Measurements from ENCODE around the gene PITPNM3. TPM values are rescaled to one million over a fixed set of nuclear protein-coding genes. Genes with fewer than 3 reads are reported as not detected.

Gene PITPNM3
- total RNA-seq, 1 experiment from 2014 or later: 0.84 TPM

DNA sequence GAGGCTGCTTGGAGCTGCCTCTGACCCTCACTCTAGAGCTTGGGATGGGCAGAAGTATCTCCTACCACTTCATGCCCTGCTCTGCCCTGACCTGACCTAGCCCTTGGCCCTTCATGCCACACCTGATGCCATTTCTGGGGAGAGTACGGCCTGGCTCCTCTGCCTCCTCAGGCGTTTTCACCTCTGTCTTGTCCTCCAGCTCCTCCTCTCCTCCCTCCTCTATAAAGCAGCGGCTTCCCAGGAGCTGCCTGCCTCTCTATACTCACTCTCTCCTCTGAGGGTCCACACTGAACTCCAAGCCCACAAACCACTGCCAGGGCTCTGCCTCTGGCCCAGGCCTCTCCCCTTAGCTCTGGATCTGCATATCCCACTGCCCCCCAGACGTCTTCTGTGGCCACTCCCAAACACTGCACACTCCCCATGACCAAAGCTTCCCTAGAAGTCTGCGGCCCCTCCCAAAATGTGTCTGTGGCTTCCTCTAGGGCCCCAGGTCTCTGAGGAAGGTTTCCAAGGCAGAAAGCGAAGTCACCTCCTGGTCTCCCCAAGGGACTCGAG, 52.6 kb downstream of the PITPNM3 start:
- DNase-seq (ENCODE audit: extremely low read depth, low read depth): no peak

DNA sequence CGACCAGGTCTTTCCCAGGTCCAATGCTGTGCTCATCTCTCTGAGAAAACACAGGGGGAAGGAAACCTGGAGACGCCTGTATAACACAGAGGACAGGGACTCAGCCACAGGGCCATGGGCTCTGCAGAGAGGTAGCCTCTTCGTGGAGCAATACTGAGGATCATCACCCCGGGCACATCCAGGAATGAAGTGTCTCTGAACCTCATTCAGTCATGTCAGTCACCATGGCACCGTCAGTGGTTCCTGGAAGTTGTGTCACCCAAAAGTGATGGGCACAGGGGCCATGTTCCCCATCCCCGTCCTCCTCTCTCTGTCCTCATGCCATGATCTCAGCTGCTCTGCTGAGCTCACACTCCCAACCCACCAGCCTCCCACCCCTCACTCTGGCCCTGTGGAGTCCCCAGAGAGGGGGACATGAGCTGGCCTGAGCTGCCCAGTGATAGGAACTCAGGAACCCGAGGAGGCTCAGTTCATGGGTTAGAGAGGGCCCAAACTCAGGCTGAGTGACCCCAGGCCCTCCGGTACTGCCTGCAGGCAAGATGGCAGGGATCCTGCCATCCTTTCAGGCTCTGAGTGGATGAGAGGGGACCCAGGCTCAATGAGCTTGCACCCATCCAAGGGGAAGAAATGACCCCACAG, 53.4 kb downstream of the PITPNM3 start:
- DNase-seq (ENCODE audit: extremely low read depth, low read depth): no peak

DNA sequence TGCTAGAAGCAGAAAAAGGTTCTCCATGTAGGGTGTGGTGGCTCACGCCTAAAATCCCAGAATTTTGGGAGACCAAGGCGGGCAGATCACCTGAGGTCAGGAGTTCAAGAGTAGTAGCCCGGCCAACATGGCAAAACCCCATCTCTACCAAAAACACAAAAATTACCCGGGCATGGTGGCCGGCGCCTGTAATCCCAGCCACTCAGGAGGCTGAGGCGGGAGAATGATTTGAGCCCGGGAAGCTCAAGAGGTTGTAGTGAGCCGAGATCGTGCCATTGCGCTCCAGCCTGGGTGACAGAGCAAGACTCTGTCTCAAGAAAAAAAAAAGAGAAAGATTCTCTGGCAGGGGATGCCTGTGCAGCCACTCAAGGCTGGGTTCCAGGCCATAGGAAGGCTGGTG, 54.2 kb downstream of the PITPNM3 start:
- DNase-seq (ENCODE audit: extremely low read depth, low read depth): no peak

DNA sequence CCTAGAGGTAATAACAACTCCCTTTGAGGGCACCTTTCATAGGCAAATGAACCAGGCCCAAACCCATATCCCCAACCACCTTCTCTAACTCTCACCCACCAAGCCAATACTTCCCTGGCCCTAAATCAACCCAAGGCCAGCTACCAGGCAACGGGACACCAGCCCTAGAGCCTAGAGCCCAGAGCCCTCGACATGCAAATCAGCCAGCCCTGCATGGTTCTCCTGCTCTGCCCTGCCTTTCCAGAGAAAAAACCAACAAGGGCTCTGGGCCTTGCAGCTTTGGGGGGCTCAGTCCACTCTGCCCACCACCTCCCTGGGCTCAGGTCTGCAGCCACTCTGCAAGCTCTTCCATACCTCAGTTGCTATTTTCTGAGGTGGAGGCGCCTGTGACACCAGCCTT, 55.0 kb downstream of the PITPNM3 start:
- DNase-seq (ENCODE audit: extremely low read depth, low read depth): no peak

DNA sequence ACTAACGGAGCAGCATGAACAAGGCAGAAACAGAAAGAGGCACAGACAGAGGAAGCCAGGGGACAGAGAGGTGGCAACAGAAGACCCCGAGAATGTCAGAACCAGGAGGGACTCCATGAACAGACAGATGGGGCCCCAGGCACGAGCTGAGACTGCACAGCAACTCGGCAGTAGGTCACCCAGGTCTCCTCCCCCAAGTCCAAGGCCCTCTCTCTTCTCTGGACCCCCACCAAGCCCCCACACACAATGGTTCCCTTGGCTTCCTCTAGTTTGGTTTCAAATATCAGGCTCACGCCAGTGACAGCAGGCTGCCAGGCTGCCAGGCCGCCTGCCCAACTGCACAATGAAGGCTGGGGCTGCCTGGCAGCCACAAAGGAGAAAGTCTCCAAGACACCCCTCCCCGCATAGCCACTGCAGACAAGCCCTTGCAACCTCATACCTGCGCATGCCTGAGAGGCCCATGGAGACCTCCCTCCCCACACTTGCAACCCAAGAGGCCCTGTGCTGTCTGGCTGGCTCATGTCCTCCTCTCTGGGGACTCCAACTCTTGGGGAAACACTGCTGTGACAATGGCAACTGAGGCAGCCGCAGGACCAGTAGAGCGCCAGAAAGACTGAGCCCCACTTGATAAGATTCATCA, 57.3 kb downstream of the PITPNM3 start:
- no peak for DNase-seq (ENCODE audit: extremely low read depth, low read depth)

DNA sequence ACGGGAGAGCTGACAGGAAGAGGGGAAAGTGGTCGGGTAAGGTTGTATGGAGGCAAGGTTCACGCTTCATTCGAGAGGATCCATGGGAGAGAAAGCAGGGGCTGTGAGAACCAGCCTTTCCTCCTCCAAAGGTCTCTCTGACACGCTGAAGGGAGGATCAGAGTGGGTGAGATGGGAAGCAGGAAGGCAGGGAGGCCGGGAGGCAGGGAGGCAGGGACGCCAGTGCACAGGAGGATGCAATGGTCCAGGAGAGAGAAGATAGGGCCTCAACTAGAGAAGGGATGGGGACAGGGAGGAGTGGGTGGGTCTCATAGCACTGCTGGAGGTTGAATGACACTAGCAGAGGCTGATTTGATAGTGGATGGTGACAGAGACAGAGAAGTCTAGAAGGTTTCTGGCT, 58.0 kb downstream of the PITPNM3 start:
- no peak for DNase-seq (ENCODE audit: extremely low read depth, low read depth)

DNA sequence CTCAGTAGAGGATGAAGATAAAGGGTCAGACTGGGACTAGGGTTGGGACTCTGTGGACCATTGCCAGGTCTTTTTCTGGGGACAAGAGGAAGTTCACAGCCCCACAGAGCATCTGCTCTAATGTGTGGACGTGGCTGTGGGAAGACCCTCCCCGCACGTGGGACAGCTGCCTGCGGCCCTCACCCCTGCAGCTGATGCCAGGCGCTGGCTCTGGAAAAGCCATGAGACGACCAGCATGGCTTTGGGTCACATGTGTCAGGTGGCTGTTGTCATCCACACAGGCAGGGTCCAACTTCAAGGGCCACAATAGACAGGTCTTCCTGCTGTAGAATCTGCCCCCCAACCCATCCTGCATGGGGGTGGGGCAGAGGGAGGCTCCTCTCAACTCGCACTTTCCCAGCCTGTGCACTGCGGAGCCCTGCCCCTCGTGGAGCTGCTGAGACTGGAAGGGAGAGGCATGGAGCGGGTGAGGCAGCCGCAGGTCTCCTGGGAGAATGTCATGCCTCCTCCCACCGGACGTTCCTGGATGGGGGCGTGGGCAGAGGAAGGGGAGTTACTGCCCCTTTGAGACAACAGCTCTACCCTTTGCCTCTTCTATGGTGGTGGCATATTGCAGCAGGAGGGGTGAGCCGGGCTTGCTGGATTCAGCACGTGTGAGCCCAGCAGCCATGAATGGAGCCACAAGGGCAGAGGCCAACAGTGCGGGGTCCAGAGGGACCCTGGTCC, 58.7 kb downstream of the PITPNM3 start:
- DNase-seq (ENCODE audit: extremely low read depth, low read depth): no peak

DNA sequence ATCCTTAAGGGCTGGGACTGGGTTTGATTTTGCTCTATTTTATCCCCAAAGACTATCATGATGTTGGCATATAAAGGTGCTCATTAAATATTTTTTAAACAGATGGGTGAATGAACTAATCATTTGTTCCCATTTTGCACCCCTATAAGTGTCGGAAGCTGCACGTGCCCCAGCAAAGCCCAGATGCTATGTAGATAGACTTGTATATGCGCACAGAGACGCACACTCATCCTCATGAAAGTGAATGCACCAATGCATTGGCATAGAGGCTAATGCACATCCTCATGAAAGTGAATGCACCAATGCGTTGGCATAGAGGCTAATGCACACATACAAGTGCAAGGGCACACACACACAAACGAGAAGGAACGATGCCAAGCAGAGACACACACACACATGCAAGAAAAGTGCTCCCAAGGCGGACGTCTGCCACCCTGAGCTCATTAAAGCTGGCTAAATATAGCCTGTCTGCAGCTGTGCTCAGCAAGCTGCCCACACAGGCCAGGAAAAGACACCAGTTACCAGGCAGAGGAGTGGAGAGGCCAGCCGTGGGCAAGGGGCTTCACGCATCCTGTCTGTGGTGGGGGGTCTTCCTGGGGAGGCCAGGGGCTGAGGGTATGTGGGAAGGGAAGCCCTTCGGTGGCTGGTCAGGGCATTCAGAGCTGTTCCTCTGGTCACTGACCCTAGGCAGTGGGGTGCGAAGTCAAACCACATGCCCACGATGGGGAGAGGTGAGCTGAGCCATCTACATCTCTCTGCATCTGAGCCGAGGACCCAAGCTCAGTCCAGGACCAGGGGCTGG, 59.5 kb downstream of the PITPNM3 start:
- no peak for DNase-seq (ENCODE audit: extremely low read depth, low read depth)

DNA sequence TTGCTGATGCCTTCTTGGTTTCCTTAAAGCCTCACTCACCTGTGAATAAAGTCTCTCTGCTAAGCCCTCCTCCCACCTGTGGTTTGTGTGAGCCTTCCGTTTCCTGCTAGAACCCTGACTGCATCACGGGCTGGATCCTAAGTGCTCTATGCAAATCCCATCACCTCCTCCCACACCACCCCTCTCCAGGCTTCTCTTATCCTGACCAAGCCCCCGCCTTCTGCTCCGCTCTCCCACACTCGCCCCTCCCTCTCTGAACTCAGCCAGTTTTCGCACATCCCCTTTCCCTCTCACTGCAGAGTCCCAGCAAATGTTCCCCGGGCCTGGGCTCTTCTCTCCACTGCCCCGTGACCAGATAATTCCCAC, 60.3 kb downstream of the PITPNM3 start:
- no peak for DNase-seq (ENCODE audit: extremely low read depth, low read depth)

DNA sequence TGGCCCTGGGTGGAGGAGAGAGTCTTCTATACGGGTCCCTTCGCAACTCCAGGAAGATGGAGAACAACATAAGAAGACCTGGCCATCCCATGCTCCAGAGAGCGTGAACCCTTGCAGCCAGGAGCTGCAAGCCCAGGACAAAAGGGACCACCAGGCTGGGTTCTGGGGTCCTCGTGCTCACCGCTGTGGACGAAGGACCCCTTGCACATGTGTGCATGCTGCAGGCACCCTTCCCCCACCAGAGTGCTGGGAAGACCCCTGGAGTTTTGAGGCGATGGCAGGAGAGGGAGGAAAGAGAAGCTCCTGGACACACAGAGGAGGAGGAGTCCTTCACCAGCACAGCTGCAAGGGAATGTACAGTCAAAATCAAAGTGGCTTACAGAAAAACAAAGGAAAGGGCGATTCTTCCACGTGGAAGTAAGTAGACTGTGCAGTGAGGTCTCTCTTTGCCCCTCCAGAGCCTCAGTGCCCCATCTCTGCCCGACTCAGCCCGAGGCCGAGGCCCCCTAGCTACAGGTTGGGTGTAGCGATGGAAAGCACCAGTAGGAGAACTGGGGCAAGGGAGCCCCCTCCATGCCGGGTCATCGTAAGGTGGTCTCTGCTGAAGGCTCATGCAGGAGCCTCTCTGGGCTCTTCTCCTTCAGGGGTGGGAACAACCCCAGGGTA, 60.8 kb downstream of the PITPNM3 start:
- no peak for DNase-seq (ENCODE audit: extremely low read depth, low read depth)

DNA sequence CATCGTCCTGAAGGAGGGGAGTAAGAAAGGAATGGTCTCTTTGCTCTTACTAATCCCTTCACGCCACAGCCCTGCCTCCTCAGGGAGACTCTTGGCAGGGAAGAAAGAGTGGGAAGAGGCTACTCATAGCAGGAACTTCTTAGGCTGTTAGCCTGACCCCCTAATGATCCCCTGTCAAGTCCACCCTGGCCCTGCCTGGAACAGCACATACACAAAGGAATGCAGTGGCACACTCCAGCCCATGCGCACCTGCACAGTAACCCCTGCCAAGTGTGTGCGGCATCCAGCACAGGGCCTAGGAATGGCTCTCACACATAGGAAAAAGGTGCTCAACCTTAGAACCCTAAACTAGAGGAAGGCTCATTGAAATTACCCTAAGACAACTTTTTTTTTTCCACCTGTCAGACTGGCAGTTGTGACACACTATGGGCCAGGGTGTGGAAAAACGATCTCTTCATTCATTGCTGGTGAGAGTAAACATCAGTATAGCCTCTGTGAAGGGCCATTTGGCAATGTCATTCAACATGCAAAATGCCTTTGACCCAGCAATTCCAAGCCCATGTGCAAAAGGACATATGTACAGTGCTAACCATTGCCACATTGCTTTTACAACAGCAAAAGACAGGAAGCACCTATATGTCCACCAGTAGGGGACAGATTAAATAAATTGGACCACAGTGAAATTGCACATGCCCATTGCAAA, 62.0 kb downstream of the PITPNM3 start:
- no peak for DNase-seq (ENCODE audit: extremely low read depth, low read depth)

DNA sequence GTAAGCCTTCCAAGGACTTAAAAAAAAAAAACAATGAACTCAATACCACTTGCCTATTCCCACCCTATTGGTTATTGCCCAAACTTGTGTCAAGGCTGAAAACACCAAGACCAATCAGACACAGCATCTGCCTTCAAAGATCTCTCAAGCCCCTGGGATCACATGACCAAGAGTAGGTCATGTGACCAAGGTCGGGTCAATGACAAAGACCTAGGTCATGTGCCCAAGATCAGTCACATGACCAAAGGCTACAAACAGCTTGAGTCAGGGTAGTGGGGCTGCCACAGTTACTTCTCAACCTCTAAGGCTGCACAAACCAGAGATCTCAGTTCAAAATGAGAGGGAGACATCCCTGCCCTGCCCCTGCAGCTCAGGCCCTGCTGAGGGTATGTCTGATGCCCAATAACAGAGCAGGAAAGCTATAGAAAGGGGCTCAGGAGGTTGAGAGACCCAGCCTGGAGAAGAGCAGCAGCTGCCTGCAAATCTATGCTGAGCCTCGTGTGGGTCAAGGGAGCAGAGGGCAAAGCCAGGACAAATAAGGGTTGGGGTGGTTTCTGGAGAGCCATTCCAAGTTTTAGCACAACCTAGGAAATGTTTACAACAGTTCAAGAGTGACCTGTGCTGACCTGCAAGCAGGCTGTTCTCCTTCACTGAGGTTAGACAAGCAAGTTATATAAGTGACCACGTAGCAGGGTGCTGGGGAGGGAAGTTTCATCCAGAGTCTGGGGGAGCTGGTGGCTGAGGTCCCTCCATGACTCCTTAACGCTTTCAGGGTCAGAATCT, 63.3 kb downstream of the PITPNM3 start:
- no peak for DNase-seq (ENCODE audit: extremely low read depth, low read depth)

DNA sequence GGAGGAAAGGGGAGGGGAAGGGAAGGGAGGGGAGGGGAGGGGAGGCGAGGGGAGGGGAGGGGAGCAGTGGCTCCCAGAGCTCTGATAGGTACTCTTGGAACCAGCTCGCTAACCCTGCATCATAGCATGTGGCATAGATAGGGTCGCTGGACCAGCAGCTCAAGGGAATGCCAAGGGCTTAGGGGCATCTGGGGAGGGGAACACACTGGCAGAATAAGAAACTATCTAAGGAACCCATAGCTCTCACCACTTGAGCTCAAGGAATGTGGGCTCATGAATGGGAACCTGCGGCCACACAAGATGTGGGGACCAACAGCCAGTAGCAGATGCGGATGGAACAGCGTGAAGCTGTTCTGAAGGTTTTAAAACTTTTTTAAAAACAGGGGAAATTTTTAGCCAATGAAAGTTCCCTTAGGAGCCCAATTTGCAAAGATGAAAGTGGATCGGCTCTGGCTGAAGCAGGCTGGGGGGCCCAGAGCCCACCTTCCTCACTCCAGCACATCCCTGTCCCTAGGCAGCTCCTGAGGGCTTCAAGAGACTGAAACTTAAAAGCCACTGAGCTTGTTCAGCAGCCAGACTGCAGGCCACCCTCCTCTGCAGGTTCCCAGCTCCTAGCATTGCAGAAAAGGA, 65.2 kb downstream of the PITPNM3 start:
- DNase-seq (ENCODE audit: extremely low read depth, low read depth): no peak

DNA sequence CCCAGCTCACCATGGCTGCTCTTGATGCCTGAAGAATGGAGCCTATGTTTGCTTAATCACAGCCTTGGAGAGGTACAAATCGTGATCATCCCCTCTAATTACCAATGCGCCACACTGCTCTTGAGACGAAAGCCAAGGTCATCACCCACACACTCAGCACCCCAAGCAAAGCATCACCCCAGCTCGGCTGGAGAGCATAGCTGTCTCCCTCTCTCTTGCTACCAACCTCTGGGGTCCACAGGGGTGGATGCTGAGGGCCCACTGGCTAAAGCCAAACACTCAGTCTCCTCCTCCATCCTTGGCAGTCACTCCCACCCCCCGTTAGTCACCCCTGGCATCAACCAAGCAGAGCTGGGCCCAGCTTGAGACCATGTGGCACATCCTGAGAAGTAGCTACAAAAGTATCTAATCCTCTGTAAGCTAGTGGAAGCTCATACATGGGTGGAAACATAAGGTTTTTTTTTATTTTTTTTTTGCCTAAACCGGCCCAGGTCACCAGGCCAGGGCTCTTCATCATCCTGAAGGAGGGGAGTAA, 67.3 kb downstream of the PITPNM3 start:
- DNase-seq (ENCODE audit: extremely low read depth, low read depth): no peak

DNA sequence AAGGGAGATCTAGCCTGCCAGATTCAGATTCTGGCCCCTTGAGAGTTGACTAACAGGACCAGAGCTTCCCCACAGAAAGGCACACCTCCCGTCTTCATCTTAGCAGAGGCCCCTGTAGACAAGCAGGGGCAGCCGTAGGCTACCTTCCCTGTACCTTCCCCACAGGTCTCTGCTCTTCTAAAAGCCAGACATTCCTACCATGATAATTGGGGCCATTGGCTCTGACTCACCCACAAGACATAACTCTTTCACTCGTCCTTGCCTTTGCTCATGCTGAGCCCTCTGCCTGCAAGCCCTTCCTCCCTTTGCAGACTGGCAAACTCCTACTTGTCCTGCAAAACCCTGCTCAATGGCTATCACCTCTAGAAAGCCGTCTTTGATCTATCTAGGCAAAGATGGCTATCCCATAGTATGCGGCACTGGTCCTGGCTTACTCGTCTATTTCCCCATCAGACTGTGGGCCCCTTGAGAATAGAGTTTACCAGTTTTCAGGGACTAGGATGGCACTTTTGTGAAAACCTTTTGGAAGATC, 68.3 kb downstream of the PITPNM3 start:
- no peak for DNase-seq (ENCODE audit: extremely low read depth, low read depth)

DNA sequence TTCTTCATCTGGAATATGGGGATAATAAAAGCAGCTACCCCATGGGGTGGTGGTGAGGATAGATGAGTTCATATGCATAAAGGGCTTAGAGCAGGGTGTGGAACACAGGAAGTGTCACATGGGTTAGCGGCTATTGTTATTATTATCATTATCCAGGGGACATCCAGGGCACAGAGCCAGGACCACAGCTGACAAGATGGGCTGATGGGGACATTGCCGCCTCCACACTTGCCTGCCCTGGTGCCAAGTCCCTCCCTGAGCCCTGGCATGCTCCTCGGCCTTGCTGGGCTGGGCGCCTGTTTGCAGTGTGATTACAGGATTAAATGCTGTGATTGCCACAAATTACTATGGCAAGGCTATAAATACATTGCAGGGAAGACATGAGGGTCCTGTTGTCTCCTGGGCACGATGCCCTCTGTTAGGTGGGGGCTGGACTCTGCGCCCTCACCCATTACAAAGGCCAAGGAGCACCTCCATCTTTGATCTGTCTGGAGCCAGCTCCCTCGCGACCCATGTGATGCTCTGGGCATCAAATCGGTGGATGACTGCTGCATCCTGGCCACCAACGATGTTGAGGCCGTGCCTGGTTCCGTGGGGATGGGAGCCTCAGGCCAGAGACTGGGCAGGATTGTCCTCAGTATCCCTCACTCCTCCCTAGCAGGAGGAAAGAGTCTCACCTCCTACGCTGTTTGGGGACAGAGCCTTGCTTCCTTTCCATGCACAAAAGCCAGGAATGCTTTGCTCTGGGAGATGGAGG, 68.9 kb downstream of the PITPNM3 start:
- no peak for DNase-seq (ENCODE audit: extremely low read depth, low read depth)

DNA sequence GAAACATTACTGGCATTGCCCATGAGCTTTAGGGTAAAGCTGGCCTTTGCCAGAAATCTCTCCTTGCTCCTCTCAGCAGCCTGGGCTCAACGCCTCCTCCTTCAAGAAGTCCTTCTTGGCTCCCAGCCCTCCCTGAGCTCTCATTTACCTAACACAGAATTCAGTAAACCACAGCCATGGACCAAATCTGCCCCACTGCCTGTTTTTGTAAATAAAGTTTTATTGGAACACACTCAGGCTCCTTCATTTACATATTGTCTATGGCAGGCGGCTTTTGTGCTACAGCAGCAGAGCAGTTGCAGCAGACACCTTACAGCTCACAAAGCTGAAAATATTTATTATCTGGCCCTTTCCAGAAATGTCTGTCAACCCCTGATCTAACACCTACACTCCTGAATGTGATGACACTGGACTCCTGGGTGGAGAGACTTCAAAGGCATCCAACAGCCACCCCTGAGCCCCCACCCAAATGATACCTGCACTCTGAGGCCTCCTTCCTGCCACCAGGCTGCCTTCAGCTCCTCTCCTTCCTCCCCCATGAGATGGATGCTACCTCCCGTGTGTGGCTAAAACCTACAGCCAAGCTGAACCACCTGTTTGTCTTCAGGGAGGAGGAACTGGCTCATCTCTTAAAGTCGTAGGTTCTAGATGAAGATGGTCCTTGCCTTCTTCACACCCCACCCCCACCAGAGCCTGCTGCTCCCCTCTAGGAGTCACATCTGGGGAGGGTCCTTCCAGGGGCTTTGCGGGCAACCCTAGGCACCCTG, 70.5 kb downstream of the PITPNM3 start:
- no peak for DNase-seq (ENCODE audit: extremely low read depth, low read depth)

Measured in NCI-H460 (cell line).